Fibroblast of lung (primary cell): ENCODE data around the gene EPSTI1. TPM values are rescaled to one million over a fixed set of nuclear protein-coding genes. Genes with fewer than 3 reads are reported as not detected.

Experiments used
- DNase-seq, 2 donors: peaks; one replicate each; pipeline versions ENCODE4 v3.0.0 to v3.0.0-alpha.2; 2010; ENCODE audit warnings: low read depth in 2 of 2
- H2AFZ ChIP-seq: 2 replicates; pipeline ENCODE4 v1.5.1; 2012; ENCODE audit warnings: low read length, control low read depth, inconsistent platforms
- H3K27ac ChIP-seq: 2 replicates; pipeline ENCODE4 v1.5.1; 2011; ENCODE audit warnings: low read length, control low read depth; ENCODE audit not compliant: insufficient read depth
- H3K27me3 ChIP-seq: 2 replicates; pipeline ENCODE4 v1.5.1; 2011; ENCODE audit warnings: mild to moderate bottlenecking, low read length; ENCODE audit not compliant: control insufficient read depth, insufficient read depth
- H3K36me3 ChIP-seq: 2 replicates; pipeline ENCODE4 v1.5.1; 2011; ENCODE audit warnings: low read length; ENCODE audit not compliant: control insufficient read depth, insufficient read depth
- H3K4me1 ChIP-seq: 2 replicates; pipeline ENCODE4 v1.5.1; 2011; ENCODE audit warnings: low read length; ENCODE audit not compliant: control insufficient read depth, insufficient read depth; ENCODE audit errors: extremely low read depth
- H3K4me2 ChIP-seq: 2 replicates; pipeline ENCODE4 v1.5.1; 2011; ENCODE audit warnings: low read length, control low read depth; ENCODE audit not compliant: insufficient read depth; ENCODE audit errors: extremely low read depth
- H3K4me3 ChIP-seq, 4 experiments: fragments of 200-600 bp in 1 of 4; sonication (generic) in 1 of 4; replicated peaks in 1 of 4; 2 replicates each; pipeline ENCODE4 v1.5.1; 2011 to 2016; ENCODE audit warnings: low read length in 4 of 4, low read depth in 3 of 4, mild to moderate bottlenecking in 3 of 4, control low read depth in 2 of 4, inconsistent platforms in 1 of 4, mixed read lengths in 1 of 4; ENCODE audit not compliant: insufficient read depth in 1 of 4; ENCODE audit errors: control extremely low read depth in 1 of 4
- H3K79me2 ChIP-seq: 2 replicates; pipeline ENCODE4 v1.5.1; 2012; ENCODE audit warnings: mild to moderate bottlenecking, low read length, inconsistent platforms; ENCODE audit not compliant: control insufficient read depth, insufficient read depth
- H3K9ac ChIP-seq: 2 replicates; pipeline ENCODE4 v1.5.1; 2011; ENCODE audit warnings: mild to moderate bottlenecking, low read length, control low read depth; ENCODE audit not compliant: insufficient read depth
- H3K9me3 ChIP-seq: 2 replicates; pipeline ENCODE4 v1.5.1; 2012; ENCODE audit warnings: low read depth, low read length; ENCODE audit not compliant: control insufficient read depth, insufficient read depth
- H4K20me1 ChIP-seq: 2 replicates; pipeline ENCODE4 v1.5.1; 2011; ENCODE audit warnings: low read length; ENCODE audit not compliant: control insufficient read depth, insufficient read depth; ENCODE audit errors: extremely low read depth
- EZH2 ChIP-seq: IDR thresholded peaks from 2 replicates; pipeline ENCODE4 v1.5.1; 2012; ENCODE audit warnings: low read length, control low read depth, mild to moderate bottlenecking; ENCODE audit errors: missing control alignments
- polyA plus RNA-seq, 2 donors: library from polyadenylated mRNA; depleted of rRNA in 1 of 2; stranded (reverse) in 1 of 2; unstranded in 1 of 2; fragments of >200 nt; gene quantifications; 2 replicates each; pipeline ENCODE4 v1.2.1, GENCODE V29; 2011 to 2012; ENCODE audit warnings: missing spikeins in 1 of 2
- total RNA-seq: library from RNA; depleted of rRNA; stranded (reverse); fragments of >200 nt; gene quantifications from 2 replicates; pipeline ENCODE4 v1.2.1, GENCODE V29; 2014
- TF ChIP-seq, protein P1 (sequence below), 2 donors: IDR thresholded peaks in 1 of 2; conservative IDR thresholded peaks in 1 of 2; 1 replicate in 1 of 2; 2 replicates in 1 of 2; pipeline ENCODE4 v1.5.1; 2011 to 2012; ENCODE audit warnings: low read length in 2 of 2, control low read depth in 1 of 2, inconsistent platforms in 1 of 2, low read depth in 1 of 2, mild to moderate bottlenecking in 1 of 2

The EPSTI1 gene
- total and polyA plus RNA-seq, 2 donors (not counting 1 experiment from before 2014, with no cell fraction given) = 5.6 to 10.9 TPM

DNA sequence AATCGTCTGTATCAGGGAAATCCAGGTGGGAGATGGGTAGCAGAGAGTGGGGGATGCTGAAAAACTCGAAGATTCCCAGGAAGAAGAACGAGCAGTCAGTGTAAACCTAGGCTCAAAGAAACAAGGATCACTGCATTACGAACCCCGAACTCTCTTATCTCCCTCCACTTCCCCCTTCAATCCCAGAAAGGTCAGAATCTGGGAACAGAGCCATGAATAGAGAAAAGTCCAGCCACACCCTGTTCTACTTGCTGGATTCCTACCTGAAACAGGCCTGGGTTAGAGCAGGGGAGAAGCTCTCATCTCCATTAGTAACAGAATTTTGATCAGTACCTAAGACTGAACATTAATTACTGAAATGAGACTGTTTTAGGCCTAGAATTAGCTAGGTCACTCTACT lies 24.4 kb downstream of the EPSTI1 start:
- no peak overlapping the region for H3K9ac ChIP-seq
- H3K27me3 ChIP-seq = no peaks in the 10 kb centered on the region
- no peak overlapping the region for H3K4me2 ChIP-seq
- no peak overlapping the region for H3K4me3 ChIP-seq
- TF ChIP-seq EZH2 = no peak
- TF ChIP-seq, protein P1, sequence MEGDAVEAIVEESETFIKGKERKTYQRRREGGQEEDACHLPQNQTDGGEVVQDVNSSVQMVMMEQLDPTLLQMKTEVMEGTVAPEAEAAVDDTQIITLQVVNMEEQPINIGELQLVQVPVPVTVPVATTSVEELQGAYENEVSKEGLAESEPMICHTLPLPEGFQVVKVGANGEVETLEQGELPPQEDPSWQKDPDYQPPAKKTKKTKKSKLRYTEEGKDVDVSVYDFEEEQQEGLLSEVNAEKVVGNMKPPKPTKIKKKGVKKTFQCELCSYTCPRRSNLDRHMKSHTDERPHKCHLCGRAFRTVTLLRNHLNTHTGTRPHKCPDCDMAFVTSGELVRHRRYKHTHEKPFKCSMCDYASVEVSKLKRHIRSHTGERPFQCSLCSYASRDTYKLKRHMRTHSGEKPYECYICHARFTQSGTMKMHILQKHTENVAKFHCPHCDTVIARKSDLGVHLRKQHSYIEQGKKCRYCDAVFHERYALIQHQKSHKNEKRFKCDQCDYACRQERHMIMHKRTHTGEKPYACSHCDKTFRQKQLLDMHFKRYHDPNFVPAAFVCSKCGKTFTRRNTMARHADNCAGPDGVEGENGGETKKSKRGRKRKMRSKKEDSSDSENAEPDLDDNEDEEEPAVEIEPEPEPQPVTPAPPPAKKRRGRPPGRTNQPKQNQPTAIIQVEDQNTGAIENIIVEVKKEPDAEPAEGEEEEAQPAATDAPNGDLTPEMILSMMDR (conservative IDR thresholded peaks at IDR 0.05 in 1 of 2, IDR thresholded peaks at IDR 0.05 in 1 of 2; ENCODE audit: low read depth in 1 of 2, low read length in 2 of 2) = no peak
- H3K4me1 ChIP-seq = peaks cover 2% of the 10 kb centered on the region
- no peak overlapping the region for H3K27ac ChIP-seq
- H3K9me3 ChIP-seq = no peaks in the 10 kb centered on the region
- H3K36me3 ChIP-seq = no peaks in the 10 kb centered on the region
- H2AFZ ChIP-seq = no peak overlapping the region
- H4K20me1 ChIP-seq = no peaks in the 10 kb centered on the region
- DNase-seq = no peak
- no peaks in the 10 kb centered on the region for H3K79me2 ChIP-seq

DNA sequence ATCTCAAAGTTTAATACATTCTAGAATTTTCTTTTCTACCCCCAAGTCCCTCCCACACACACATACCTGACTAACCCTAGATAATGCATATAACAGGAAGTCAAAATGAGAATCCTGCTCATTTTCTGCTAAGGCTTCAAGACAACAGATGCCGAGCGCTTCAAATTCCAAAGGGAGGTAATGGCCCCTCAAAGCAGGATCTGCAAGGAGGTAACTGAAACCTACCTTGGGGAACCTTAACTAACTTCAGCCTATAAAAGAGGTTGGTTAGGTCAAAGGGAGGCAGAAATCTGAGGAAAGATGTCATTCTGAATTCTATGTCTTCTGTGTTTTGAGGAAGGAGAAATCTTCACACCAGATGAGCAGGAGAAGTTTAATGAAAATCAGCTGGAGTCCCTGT lies 26.8 kb downstream of the EPSTI1 start:
- no peak overlapping the region for H3K4me2 ChIP-seq
- no peak overlapping the region for H2AFZ ChIP-seq
- no peaks in the 10 kb centered on the region for H4K20me1 ChIP-seq
- H3K4me1 ChIP-seq = peaks cover 2% of the 10 kb centered on the region
- TF ChIP-seq EZH2 = no peak
- TF ChIP-seq, protein P1 (conservative IDR thresholded peaks at IDR 0.05 in 1 of 2, IDR thresholded peaks at IDR 0.05 in 1 of 2; ENCODE audit: low read depth in 1 of 2, low read length in 2 of 2) = no peak
- H3K9ac ChIP-seq = no peak overlapping the region
- no peak overlapping the region for H3K27ac ChIP-seq
- H3K27me3 ChIP-seq = no peaks in the 10 kb centered on the region
- no peak overlapping the region for H3K4me3 ChIP-seq
- no peak for DNase-seq
- no peaks in the 10 kb centered on the region for H3K36me3 ChIP-seq
- H3K9me3 ChIP-seq = no peaks in the 10 kb centered on the region
- H3K79me2 ChIP-seq = no peaks in the 10 kb centered on the region

DNA sequence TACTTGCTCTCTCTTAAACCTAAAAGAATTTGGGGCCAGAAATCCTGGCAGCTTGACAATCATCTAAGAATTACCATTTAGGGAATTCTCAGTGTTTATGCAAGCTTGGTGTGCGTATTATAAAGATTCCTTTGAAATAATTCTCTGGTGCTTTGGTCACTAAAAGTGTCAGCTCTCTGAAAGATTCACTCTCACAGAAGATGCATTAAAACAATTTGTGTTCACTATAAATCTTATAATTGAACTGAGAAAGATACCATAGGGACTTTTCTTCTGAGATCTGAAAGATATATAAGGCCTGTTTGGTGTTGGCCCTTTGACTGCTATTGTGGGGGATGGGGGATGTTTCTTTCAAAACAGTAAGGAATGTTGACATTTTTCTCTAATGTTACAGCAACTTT lies 27.3 kb downstream of the EPSTI1 start:
- Histone ChIP-seq H3K4me2 (no peak overlapping the region), H4K20me1 (no peaks in the 10 kb centered on the region), H3K4me3 (no peak overlapping the region), H3K27me3 (no peaks in the 10 kb centered on the region), H3K79me2 (no peaks in the 10 kb centered on the region), H3K36me3 (no peaks in the 10 kb centered on the region), H2AFZ (no peak overlapping the region), H3K9me3 (no peaks in the 10 kb centered on the region), H3K27ac (no peak overlapping the region), H3K4me1 (peaks cover 2% of the 10 kb centered on the region), H3K9ac (no peak overlapping the region)
- TF ChIP-seq, protein P1 (conservative IDR thresholded peaks at IDR 0.05 in 1 of 2, IDR thresholded peaks at IDR 0.05 in 1 of 2; ENCODE audit: low read depth in 1 of 2, low read length in 2 of 2) = no peak
- no peak for TF ChIP-seq EZH2
- peak in 1 of 2 donors; percentile 51 for DNase-seq
